Type B pancreatic cell (in vitro differentiated cells): ENCODE data around the gene YPEL1. TPM values are rescaled to one million over a fixed set of nuclear protein-coding genes. Genes with fewer than 3 reads are reported as not detected.

ENCODE experiments used
- DNase-seq: peaks from one replicate; pipeline ENCODE4 v3.0.0; 2021; ENCODE audit warnings: mixed read lengths; ENCODE audit not compliant: unreplicated experiment; ENCODE audit errors: extremely low spot score
- H3K27ac Mint-ChIP-seq: 2 replicates; pipeline ENCODE4 v1.8.0; 2021; ENCODE audit warnings: mild to moderate bottlenecking, mixed read lengths
- H3K27me3 Mint-ChIP-seq: 2 replicates; pipeline ENCODE4 v1.8.0; 2021; ENCODE audit warnings: mixed read lengths
- H3K36me3 Mint-ChIP-seq: 2 replicates; pipeline ENCODE4 v1.8.0; 2021; ENCODE audit warnings: mixed read lengths
- H3K4me1 Mint-ChIP-seq: one replicate; pipeline ENCODE4 v1.8.0; 2021; ENCODE audit warnings: mixed read lengths; ENCODE audit not compliant: unreplicated experiment
- H3K4me3 Mint-ChIP-seq: 2 replicates; pipeline ENCODE4 v1.8.0; 2021; ENCODE audit warnings: mild to moderate bottlenecking, mixed read lengths
- H3K9me3 Mint-ChIP-seq: 2 replicates; pipeline ENCODE4 v1.8.0; 2021; ENCODE audit warnings: mixed read lengths
- total RNA-seq: library from RNA; stranded (reverse); gene quantifications from 2 replicates; pipeline ENCODE4 v1.2.1, GENCODE V29; 2021; ENCODE audit warnings: low replicate concordance
- TF ChIP-seq, protein P1 (sequence below): fragments of 200-600 bp; sonication (generic); conservative IDR thresholded peaks from 2 replicates; pipeline ENCODE4 v1.5.0; 2021; ENCODE audit warnings: antibody characterized with exemption, mild to moderate bottlenecking

The YPEL1 gene
- total RNA-seq, 1 donor from 2014 or later, result 19.3 TPM

DNA sequence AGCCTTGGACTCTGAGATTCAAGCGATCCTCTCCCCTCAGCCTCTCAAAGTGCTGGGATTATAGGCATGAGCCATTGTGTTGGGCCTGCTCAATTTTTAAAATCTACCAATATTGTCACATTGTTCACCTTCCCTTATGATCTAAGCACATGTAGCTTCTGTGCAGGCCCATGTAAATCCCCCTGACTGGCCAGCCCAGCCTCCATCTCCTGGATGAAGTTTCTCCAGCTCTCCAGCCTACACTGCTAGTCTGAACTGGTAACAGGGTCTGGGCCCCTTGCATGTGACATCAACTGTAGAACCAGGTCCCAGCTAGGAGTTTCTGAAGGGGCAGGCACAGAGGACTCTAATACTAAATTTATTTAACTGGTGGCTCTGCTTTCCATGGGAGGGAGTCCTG is 32.8 kb upstream of the YPEL1 start:
- no peak overlapping the region for H3K27ac Mint-ChIP-seq
- TF ChIP-seq, protein P1, sequence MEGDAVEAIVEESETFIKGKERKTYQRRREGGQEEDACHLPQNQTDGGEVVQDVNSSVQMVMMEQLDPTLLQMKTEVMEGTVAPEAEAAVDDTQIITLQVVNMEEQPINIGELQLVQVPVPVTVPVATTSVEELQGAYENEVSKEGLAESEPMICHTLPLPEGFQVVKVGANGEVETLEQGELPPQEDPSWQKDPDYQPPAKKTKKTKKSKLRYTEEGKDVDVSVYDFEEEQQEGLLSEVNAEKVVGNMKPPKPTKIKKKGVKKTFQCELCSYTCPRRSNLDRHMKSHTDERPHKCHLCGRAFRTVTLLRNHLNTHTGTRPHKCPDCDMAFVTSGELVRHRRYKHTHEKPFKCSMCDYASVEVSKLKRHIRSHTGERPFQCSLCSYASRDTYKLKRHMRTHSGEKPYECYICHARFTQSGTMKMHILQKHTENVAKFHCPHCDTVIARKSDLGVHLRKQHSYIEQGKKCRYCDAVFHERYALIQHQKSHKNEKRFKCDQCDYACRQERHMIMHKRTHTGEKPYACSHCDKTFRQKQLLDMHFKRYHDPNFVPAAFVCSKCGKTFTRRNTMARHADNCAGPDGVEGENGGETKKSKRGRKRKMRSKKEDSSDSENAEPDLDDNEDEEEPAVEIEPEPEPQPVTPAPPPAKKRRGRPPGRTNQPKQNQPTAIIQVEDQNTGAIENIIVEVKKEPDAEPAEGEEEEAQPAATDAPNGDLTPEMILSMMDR, result no peak
- no peaks in the 10 kb centered on the region for H3K27me3 Mint-ChIP-seq
- H3K9me3 Mint-ChIP-seq, result no peaks in the 10 kb centered on the region
- H3K4me1 Mint-ChIP-seq, result no peaks in the 10 kb centered on the region
- DNase-seq, result no peak
- H3K4me3 Mint-ChIP-seq, result no peak overlapping the region
- H3K36me3 Mint-ChIP-seq, result peaks cover 37% of the 10 kb centered on the region

DNA sequence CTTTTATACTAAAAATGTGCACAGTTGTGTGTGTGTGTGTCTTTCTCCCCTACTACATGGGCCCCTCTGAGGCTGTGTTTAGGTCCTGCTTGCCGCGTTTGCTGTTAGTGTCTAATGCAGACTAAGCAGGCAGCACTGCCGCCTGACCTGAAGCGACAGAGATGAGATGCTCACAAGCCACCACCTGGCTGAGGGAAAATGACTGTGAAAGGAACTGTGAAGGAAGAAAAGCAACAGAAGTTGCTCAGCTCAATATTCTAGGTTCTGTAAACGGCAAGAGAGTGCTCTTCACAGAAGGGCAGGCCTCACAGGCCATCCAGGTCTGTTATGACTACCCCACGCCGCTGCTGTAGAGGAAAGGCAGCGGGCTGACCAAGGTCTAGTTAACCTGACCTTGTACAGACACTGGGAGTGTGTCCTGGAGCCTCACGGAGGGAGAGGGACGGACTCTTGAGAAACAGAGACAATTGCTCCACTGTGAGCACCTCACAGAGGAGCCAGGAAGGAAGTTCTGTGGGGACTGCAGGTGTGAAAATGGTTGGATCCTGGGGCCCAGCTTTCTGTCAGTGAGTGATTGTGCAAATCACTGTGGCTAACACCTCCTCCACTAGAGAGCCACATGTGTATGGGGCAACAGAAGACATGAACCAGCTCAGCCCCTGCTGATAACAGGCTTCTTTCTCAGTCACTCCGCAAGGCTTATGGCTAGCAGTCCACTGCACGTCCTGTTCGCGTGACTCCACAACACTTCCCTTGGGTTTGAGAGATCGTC is 31.3 kb upstream of the YPEL1 start:
- H3K9me3 Mint-ChIP-seq, result no peaks in the 10 kb centered on the region
- TF ChIP-seq, protein P1, result no peak
- DNase-seq, result no peak
- no peaks in the 10 kb centered on the region for H3K4me1 Mint-ChIP-seq
- H3K27ac Mint-ChIP-seq, result no peak overlapping the region
- no peaks in the 10 kb centered on the region for H3K27me3 Mint-ChIP-seq
- H3K4me3 Mint-ChIP-seq, result no peak overlapping the region
- peaks cover 26% of the 10 kb centered on the region for H3K36me3 Mint-ChIP-seq

DNA sequence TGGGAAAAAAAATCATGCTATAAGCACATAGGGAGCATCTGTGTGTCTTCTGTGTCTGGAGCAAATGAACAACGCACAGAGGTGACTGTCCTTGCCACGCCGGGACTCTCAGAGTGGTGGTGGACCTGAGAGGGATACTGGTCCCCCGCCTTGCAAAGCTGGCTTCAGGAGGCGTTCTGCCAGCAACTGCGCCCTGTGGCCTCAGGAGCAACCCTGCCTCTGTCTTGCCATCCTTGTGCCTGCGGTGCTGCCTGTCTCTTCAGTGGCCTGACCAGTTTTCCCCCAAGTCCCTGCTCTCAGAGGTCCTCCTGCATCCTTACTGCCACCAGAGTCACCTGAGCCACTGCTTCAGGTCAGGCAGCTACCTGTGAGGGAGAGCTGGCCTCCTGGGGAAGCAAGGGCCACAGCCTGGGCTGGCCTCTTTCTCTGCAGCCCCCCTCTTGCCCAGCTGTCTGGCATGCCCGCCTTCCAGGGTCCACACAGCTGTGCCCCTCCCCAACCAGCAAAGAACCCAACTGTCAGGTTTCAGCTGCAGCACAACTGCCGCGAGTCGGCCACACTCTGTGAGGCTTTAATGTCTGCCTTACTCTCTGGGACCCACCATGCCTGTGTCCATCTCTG is 30.4 kb upstream of the YPEL1 start:
- Mint-ChIP-seq H3K4me1 (no peaks in the 10 kb centered on the region), H3K27ac (no peak overlapping the region), H3K36me3 (peaks cover 20% of the 10 kb centered on the region), H3K27me3 (no peaks in the 10 kb centered on the region), H3K4me3 (no peak overlapping the region), H3K9me3 (no peaks in the 10 kb centered on the region)
- no peak for DNase-seq
- TF ChIP-seq, protein P1, result no peak

DNA sequence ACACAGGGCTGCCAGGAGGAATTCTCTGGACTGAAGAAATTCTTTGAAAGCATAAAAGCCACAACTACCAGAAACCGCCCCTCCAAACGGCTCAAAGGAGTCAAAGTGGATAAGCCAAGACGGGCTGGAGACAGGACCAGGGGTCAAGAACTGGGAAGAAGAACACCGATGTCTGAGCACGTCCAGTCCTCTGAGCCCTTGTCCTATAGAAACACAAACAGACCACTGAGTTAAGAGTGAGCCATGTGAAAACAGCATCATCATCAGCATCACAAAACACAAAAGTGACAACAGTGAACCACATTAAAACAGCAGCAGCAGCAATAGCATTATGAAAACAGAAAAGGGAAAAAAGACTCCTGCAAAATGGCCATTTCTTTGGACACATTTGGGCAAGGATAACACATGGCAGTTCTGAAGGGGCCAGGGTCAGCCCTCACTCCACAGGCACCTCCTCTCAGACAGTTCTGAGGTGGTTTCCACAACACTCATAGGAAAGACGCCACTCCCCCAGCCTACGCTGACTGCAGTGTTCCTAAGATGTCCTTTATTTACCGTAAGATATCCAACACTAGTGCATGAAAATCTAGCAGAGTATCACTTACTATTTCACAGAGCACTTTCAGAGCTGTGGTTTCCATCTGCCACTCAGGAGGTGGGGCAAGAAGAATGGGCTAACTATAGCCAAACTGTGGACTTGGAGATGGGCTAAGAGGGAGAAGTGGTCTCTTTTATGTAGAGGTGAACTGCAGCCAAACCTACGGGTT is 28.6 kb upstream of the YPEL1 start:
- no peak for DNase-seq
- no peak overlapping the region for H3K4me3 Mint-ChIP-seq
- TF ChIP-seq, protein P1, result no peak
- no peaks in the 10 kb centered on the region for H3K27me3 Mint-ChIP-seq
- H3K36me3 Mint-ChIP-seq, result peaks cover 20% of the 10 kb centered on the region
- H3K9me3 Mint-ChIP-seq, result no peaks in the 10 kb centered on the region
- H3K27ac Mint-ChIP-seq, result no peak overlapping the region
- no peaks in the 10 kb centered on the region for H3K4me1 Mint-ChIP-seq

DNA sequence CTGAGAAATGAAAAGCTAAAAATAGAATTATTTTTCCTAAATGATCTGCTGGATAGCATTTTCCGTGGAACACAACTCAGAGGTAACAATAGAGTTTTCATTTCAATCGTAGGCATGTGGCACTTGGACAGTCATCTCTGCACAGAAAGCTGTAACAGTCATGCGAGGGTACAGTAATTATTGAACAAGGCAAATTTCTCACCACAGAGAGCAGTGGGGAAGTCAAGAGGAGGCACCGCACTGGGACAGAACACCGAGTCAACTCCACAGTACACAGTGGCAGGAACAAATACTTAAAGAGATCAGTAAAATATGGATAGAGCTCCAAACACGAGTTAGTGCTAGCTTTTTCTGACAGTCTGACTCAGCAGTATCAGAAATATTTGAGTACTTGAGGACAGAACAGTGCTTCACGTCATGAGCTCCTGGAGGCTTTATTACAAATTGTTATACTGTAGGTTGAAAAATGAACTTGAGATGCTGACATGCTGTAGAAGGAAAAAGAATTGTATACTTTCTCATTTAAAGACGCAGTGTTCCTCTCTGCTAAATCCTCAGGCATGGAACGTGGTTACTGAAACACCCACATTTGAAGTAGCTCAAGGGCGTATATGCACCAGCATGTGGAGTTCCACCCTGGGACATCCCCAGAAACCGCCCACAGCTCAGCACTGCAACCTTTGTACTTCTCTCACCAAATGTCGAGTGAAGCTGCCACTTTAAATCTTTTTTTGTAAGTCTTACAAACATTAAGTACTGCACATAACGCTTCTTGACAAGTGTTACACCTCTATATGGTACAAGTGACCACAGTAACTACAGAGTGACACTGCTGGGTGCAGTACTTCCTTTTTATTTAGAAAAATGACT is 27.4 kb upstream of the YPEL1 start:
- no peak for DNase-seq
- peak overlapping the region; percentile 18 for H3K27ac Mint-ChIP-seq
- no peak overlapping the region for H3K4me3 Mint-ChIP-seq
- H3K27me3 Mint-ChIP-seq, result no peaks in the 10 kb centered on the region
- H3K9me3 Mint-ChIP-seq, result no peaks in the 10 kb centered on the region
- H3K4me1 Mint-ChIP-seq, result no peaks in the 10 kb centered on the region
- H3K36me3 Mint-ChIP-seq, result peaks cover 22% of the 10 kb centered on the region
- TF ChIP-seq, protein P1, result no peak
